HG02798 (cell line): ENCODE measurements around the gene MVB12B.

Experiments used
- ATAC-seq: cut with Tn5 transposase; IDR thresholded peaks from one replicate; pipeline ENCODE4 v1.9.1; 2021; ENCODE audit warnings: mild to moderate bottlenecking; ENCODE audit not compliant: unreplicated experiment, poor library complexity

MVB12B gene

DNA sequence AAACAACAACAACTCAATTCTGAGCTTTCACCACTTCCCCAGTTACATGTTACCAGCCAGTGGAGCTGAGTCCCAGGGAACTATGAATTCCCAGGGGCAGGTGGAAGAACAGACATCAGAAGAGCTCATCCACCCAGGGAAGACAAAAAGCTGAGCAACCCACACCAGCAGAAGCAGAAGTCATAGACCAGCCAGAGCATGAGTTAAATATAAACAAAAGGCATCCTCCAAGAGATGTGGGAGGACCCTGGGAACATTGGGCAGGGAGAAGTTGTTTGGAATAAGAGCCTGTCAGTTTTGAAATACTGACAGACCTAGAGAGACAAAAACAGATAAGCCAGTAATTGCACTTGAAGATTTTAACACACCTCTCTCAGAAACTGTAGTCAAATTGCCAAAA, 184.8 kb downstream of the MVB12B start:
- no peak for ATAC-seq

DNA sequence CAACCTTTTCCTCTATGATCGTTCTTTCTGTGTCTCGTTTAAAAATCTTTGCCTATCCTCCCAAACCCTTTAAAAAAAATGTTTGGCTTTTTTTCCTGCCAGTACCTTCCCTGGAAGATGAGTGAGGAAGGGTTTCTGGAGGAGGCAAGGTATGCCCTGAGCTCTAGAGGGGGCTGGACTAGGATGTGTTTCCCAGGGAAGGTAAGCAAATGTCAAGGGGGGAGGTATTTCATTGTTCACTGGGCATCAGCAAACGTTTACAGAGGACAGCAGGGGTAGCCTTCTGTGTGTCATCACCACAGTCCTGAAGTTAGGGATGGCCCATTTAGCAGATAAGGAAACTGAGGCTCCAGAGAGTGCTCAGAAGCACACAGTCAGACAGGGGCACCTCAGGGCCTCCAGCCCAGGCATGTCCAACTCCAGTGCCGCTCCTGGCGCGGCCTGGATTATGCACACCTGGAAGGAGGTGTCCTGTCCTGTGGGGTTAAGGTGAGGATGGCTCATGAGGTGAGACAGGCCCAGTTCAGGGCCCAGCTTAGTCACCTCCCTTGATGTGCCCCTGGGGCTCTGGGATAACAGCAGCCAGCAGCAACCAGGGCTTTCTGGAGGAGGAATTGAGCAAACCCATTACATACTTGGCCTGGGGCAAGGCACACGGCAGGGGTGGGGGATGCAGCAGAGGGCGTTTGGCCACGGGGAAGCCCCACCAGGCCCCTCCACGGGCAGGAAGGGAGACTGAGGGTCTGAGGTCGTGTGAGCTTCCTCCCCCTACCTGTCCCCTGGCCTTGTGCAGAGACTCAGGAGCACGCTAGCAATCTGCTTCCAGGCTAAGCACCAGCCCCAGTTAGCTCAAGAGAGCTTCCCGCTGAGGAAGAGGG, 186.8 kb downstream of the MVB12B start:
- ATAC-seq: no peak

DNA sequence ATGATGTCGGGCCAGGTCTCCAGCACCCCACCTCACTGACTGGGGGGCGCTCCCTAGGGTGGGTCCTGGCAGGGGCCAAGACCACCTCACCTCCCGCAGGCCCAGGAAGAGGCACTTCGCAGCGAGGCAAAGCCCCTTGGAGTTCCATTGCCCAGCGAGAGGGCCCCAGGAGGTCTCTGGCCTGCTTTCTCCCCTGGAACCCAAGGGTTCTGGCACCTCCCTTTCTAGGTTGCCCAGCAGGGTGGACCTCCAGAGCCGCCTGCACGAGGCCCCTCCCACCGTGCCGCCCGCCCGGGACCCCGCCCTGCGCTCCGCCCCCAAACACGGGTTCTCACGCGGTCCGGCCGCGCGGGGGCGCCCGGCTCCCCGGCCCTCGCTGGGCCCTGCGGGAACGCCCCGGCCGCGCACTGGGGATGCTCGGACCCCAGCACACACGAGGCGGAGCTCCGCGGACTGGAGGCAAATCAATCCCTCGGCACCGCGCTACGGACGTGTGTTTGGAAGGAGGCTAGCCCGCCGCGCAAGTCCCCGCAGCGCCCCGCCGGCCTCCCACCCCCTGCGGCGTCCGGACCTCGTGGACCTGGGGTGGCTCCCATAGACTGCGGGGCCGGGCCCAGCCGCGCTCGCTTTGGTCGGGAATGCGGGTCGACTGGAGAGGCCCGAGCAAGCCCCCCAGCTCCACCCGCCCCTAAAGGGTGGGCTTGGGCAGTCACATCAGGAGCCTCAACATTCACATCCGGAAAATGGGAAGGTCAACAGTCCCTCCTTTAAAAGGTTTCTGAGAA, 187.6 kb downstream of the MVB12B start:
- ATAC-seq: no peak

DNA sequence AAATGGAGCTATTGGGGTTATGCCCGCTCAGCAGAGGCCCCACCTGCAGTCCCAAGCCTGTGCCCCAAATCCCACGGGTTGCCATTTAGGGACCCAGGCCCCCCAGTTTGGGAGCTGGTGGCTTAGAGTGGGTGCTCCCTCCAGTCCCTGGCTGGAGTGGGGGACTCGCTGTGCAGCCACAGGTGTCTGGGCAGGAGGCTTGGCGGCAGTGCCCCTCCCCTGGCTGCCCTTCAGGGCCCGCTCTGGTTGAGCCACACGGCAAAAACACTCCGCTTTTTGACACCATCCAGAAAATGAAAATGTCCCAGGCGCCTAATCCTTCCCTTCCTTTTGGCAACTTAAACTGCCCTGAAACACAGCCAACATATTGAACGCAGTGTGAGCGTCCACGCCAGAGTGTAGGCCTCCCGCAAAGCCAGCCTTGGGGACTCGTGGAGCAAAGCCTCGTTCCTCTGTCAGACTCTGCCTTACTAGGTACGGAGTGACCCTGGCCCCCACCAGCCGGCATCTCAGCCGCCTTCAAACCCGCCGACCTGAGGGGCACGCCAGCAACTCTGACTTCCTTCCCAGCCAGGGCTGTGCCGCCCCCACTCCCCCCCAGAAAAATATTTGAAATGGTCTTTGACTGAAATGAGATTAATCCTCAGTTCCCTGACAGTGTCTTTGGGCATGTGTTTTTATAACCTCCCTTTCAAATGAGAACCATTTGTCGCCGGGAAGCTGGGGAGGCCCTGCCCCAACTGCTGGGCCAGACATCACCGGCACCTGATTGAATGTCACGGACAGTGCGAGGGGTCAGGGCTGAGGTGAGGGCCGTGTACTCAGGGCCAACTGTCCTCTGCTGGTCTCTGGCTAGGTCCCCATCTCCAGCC, 188.6 kb downstream of the MVB12B start:
- no peak for ATAC-seq

DNA sequence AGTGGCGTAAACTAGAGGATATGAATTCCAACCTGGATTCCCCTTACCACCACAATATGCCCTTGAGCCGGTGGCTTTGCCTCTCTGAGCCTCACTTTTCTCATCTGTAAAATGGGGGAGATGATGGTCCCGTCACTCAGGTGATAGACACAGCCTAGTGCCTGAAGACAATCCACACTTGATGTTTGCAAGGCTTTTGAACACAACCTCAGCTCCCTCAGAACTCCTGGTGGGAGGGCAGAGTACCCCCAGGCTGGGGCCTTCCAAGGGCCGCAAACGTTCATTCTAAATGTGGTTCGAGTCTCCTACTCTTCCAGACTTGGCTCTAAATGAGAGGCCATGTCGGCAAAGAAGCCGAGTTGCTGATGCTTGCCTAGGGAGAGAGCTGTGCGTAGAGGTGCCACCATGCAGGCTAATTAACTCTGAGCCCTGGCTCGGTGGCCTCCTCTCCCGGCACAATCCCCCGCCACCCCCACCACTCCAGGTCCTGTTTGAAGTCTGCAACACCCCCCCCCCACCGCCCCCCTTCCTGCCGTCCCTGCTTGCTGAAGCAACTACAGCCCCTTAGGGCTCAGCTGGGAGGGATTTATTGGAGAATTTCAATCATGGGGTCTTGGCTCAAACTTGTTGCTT, 189.4 kb downstream of the MVB12B start:
- no peak for ATAC-seq

DNA sequence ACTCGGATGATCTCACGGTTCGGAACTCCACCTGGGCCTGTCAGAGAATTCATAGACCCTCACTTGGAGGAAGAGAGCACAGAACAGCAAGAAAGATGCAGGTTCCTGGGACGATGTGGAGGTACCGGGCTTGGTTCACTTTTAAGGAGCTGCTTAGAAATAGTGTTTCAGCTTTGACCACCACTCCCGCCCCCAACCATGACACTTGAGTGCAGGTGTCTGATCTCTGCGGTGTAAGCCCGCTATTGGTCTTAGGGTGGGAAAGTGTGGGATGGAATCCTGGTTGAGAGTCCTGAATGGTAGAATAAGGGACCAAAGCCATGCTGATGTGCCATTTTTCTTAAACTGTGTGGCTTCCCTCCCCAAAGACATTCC, 189.9 kb downstream of the MVB12B start:
- ATAC-seq: no peak

DNA sequence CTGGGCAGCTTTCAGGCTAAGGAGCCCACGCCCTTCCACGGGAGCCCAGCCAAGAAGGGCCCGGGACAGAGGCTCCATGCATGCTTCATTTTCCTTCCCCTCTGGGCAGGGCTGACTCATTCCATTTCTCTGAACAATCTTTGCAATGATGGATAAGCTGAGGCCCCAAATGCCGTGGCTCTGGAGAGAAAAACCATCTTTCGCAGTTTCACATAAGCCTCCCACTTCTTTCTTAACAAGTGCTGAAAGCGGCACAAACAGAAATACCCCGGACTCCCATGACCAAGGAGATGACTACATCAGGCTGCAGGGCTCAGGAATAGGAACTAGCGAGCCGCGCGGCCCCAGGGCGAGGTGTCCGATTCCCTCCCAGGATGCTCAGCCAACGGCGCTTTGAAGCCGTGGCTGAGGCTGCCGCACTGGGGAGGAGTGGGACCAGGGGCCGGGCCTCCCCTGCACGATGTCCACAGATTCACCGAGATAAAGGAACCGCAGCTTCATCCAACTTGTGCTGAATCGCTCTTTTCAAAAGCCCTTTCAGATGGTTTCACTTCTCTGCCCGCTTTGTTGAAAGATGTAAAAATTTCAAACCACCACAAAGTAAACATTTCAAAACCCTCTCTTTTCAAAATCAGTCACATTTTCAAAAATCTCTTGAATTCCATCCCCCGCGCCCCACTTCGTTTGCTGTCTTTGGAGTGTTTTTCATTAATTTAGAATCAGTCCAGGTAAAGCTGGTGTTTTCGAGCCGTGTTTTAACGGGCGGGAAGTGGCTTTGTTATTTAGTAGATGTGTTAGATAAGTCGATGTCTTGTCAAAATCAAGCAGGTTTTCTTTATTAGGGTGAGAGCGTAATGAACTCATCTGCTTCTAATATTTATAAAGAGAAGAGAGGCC, 190.6 kb downstream of the MVB12B start:
- ATAC-seq: peak; percentile 44

DNA sequence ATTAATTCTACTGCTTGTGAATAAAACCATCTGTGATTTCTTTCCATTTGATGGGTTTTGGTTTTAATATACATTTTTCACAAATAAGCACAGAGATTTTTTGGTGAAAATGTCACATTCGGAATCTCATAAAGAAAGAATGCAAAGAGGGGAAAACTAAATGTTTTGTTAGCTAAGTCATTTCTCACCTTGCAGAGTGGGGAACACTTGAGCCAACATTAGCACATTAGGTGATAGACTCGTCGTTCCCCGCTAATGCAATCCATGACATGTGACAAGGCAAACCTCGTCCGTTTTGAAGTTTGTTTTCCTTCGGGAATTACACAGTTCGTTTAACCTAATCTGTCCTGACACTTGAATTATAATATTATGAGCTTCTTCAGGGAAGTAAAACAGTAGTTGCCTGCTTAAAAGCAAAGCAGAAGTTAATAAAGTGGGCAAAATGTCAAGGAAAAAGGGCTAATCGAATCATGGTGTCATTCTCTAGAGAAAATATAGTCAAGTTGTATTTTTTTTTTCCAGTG, 191.3 kb downstream of the MVB12B start:
- ATAC-seq: no peak

DNA sequence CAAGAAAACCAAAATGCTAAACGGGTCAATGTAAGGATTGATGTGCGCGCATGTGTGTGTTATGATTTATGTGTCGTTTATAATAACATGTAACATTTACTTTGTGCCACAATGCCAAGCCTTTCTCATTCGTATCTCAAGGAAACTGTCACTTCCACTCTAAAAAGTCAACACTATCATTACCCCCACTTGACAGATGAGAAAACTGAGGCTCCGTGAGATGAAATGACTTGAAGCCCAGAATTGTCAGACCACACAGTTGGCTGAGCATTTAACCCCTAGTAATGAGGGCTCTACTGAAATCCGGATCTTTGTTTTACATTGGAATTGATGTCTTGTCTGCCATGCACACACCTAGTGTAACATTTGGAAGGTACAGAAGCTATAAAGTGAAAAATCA, 192.1 kb downstream of the MVB12B start:
- ATAC-seq: no peak

DNA sequence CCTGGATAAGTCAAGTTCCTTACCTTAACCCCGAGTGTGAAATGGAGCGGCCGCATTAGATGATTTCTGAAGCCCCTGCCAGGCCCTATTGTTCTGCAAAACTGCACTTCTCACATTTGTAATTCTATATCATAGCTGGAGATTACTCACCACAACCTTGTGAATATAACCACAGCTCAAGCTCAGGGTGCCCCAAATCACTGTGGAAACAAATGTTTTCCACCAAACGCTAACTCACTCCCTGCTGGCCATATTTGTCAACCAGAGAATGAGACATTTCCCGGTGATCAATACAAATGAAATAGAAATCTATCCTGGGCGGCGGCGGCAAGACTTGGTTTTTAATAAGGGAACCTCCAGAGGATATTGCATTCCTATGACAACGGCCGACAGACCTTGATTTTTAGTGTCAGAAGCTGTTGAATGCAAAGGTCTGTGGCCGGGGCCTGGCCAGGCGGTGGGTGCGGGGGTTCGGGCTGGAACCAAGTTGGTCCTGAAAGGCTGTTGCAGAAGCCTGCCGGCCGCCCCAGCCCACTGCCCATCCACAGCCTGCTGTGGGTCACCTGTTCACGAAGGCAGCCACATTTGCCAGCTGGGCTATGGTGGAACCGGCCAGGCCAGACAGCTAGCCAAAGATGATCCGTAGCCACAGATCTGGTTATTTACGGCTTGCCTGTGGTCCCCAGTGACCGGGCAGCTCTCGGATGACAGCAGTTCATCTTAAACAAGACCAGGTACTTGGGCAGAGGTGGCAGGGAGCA, 193.2 kb downstream of the MVB12B start:
- ATAC-seq: no peak

DNA sequence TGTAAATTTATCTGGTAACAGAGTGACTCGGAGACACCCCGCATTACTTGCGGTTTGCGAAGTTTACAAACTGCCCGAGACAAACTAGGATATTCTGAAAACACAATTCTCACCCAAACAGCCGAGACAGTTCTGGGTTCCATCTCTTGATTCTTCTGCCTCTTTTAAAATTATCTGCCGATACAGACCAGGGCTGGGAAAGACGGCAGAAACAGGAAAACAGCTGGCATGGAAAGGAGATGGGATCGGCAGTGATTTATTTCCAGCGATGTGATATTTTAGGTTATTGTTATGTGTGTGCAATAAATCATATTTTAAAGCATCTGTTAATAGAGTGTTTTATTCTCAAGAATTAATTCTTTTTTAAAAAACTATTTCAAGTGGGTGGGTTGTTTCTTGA, 193.8 kb downstream of the MVB12B start:
- ATAC-seq: no peak

DNA sequence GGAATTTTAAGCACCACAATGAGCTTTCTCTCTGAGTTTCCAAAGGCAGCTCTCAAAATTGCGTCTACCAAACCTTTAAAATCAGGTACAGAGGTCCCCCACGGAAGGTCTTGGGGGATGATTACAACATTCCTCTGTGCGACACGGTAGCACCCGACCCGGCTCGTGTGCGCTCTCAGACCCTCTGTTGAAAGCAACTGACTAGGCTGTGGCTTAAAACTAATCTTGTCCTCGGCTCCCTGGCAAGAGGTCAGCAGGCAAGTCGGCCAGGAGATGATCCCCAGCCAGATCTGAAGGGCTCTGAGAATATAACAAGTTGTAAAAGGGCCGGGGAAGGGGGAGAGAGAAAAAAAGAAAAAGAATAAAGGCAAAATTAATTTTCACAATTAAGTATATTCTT, 194.5 kb downstream of the MVB12B start:
- ATAC-seq: no peak

DNA sequence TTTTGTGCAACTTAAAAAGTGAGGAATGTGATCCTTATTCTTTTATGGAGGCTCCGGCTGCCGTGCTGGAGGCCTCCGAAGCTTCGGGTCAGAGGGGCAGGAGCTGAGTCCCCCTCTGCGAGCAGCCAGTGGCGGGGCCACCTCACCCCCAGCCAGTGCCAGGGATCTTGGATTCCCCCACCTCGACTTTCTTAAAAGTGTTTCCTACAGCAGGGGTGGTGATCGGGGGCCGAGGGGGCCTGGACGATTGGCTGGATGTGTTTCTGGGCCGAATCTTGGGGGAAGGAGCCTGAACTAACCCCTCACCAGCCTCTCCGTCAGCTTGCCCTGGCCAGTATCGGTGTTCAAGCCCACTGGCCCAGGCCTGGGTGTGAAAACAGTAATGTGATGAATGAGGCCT, 194.9 kb downstream of the MVB12B start:
- no peak for ATAC-seq

DNA sequence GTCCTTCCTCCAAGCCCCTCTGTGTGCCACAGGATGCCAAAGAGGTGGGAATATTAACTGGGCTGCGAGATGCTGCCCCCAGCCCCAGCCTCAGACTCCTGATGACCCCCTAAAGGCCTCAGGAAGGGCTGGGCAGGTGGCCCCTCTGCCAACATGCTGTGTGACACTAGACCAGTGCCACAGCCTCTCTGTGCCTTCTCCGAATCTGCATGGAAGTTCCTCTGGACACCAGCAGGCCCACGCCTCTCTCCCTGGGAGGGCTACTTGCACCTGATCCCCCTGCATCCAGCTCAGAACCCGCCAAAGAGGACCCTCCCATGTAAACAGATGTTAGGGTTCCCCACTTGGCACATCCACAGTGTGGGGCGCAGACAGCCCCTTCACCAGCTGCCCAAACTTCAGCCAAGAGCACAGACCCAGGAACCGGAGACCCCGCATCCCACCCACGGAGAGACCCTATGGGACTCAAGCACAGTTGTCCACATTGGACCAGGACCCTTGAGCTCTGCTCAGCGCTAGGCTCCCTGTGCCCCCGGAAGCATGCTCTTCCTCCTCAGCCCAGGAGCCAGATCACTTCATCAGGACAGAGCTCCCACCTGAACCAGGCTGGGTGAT, 195.5 kb downstream of the MVB12B start:
- ATAC-seq: no peak

DNA sequence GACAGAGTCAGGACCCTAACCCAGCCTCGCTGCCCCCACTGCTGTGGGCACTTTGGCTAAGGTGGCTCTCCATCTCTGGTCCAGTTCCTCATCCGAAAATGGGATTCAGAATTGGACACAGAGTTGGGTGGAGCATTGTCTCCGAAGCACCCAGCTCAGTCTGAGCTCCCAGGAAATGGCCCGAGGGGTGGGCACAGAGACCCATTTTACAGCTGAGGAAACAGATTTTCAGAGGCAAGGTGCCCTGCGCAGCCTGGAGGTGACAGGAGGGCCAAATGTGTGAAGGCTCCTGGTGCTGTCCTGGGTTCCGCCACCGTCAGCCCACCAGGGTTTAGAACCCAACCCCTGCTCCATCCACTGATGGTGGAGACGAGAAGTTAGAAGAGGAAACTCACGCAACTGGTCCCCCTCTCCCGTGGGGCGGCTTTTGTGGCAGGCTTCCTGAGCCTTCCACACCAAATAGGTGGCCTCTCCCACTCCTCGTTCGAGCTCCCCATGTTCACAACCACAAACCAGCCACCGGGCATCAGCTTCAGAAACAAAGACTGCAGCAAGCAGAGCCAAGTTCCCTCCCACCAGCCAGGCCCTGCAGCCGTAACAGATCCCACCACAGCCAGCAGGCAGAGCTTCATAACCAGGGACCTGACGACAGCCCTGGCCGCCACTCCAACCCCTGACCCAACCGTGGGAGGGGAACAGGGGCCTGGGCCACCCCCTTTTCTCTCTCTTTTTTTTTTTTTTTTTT, 196.2 kb downstream of the MVB12B start:
- no peak for ATAC-seq

DNA sequence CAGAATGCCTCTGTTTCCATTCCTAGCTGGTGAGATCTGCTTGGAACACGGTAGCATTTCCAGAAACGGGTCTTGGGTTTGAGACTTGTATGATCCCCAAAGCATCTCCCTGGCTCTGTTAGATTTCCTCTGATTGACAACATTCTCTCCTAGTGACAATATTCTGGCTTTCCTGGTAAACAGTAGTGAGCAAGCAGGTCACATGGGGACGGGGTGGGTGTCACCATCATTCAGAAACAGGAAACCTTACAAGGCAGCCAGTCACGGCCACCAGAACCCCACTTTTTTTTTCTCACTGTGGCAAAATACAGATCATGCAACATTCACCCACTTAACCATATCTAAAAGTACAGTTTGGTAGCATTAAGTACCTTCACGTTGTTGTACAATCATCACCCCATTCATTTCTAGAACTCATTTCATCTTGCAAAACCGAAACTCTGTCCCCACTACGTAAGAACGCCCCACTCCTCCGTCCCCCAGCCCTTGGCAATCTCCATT, 197.0 kb downstream of the MVB12B start:
- no peak for ATAC-seq
